ENCODE measurements around the gene DTX3L. TPM values are rescaled to one million over a fixed set of nuclear protein-coding genes. Genes with fewer than 3 reads are reported as not detected.

DTX3L gene
- 13.5 to 16.6 TPM (median 15.0 TPM) in 3 replicates for total RNA-seq
- long read RNA-seq, full-length matches to known transcripts = 10 of 11 reads
- long read RNA-seq, partial matches to known transcripts = 0 of 11 reads
- long read RNA-seq, other reads (novel, unspliced or antisense) = 1 of 11 reads

GRCh38 chr3:122564155-122564912 lies at the start of gene DTX3L, which contains the start of gene PARP9:
Gene DTX3L, plus strand, starts transcription at chr3:122564338. Its CDS starts 89 bp downstream, at chr3:122564427.
Gene PARP9, minus strand, starts transcription at chr3:122564300. Its CDS starts 4,680 bp downstream, at chr3:122559620.
- Mint-ChIP-seq H3K9me3 (ENCODE audit: low read depth) (no peaks in the 10 kb centered on the region), H3K4me1 (ENCODE audit: low read depth) (peaks cover 25% of the 10 kb centered on the region), H3K36me3 (ENCODE audit: low read depth) (peaks cover 17% of the 10 kb centered on the region), H3K27ac (ENCODE audit: unreplicated experiment) (peak within 1 kb of the TSS; percentile 77), H3K4me3 (ENCODE audit: unreplicated experiment) (peak within 1 kb of the TSS; percentile 88), H3K27me3 (ENCODE audit: low read depth) (no peaks in the 10 kb centered on the region)
- TF ChIP-seq, protein P1, sequence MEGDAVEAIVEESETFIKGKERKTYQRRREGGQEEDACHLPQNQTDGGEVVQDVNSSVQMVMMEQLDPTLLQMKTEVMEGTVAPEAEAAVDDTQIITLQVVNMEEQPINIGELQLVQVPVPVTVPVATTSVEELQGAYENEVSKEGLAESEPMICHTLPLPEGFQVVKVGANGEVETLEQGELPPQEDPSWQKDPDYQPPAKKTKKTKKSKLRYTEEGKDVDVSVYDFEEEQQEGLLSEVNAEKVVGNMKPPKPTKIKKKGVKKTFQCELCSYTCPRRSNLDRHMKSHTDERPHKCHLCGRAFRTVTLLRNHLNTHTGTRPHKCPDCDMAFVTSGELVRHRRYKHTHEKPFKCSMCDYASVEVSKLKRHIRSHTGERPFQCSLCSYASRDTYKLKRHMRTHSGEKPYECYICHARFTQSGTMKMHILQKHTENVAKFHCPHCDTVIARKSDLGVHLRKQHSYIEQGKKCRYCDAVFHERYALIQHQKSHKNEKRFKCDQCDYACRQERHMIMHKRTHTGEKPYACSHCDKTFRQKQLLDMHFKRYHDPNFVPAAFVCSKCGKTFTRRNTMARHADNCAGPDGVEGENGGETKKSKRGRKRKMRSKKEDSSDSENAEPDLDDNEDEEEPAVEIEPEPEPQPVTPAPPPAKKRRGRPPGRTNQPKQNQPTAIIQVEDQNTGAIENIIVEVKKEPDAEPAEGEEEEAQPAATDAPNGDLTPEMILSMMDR (IDR thresholded peaks at IDR 0.05) = no peak
- DNase-seq (ENCODE audit: low spot score) = peak; percentile 92

DNA sequence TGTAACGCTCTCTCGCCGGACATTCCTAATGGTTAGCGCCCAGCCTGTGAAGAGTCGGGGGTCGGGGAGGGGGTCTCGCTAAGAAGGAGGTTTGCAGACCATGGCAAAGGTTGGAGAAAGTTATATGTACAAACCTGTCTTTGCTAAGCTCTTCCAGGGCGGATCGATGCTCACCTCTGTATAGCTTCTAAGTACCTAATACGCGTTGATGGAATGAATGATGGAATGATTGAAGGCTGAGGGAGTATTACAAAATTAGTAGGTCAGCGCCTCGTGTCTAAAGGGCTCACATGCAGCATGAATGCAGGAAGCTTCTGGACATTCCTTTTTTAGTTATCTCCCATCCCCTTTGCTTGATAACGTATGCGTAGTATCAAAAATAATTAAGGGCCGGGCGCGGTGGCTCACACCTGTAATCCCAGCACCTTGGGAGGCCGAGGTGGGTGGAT lies 49.1 kb upstream of the DTX3L start:
- peaks cover 34% of the 10 kb centered on the region for H3K4me1 Mint-ChIP-seq (ENCODE audit: low read depth)
- TF ChIP-seq, protein P1 (IDR thresholded peaks at IDR 0.05) = no peak
- peaks cover 2% of the 10 kb centered on the region for H3K36me3 Mint-ChIP-seq (ENCODE audit: low read depth)
- H3K27me3 Mint-ChIP-seq (ENCODE audit: low read depth) = no peaks in the 10 kb centered on the region
- no peak for DNase-seq (ENCODE audit: low spot score)
- H3K9me3 Mint-ChIP-seq (ENCODE audit: low read depth) = no peaks in the 10 kb centered on the region
- H3K27ac Mint-ChIP-seq (ENCODE audit: unreplicated experiment) = peak overlapping the region; percentile 84
- peak overlapping the region; percentile 84 for H3K4me3 Mint-ChIP-seq (ENCODE audit: unreplicated experiment)

DNA sequence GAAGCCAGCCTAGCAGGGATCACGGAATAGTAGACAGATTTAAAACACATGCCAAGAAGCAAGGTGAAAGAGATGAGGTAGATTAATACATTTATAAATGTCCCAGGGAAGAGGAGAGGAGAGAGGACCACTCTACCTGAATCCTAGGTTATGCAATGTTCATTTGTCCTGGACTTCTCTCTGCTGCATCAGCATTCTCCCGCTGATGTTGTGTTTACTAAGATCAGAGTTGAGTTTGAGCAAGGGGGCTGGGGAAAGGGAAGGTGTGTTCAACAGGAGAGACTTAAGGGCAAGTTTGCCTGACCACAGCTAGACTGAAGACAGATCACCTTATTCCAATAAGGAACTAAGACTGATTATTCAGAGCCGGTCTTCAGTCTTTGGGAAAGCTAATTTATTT lies 48.3 kb upstream of the DTX3L start:
- TF ChIP-seq, protein P1 (IDR thresholded peaks at IDR 0.05) = no peak
- Mint-ChIP-seq H3K9me3 (ENCODE audit: low read depth) (no peaks in the 10 kb centered on the region), H3K4me3 (ENCODE audit: unreplicated experiment) (no peak overlapping the region), H3K4me1 (ENCODE audit: low read depth) (peaks cover 32% of the 10 kb centered on the region), H3K36me3 (ENCODE audit: low read depth) (peaks cover 2% of the 10 kb centered on the region), H3K27ac (ENCODE audit: unreplicated experiment) (no peak overlapping the region), H3K27me3 (ENCODE audit: low read depth) (no peaks in the 10 kb centered on the region)
- no peak for DNase-seq (ENCODE audit: low spot score)

- Mint-ChIP-seq H3K4me1 (ENCODE audit: low read depth) (peaks cover 22% of the 10 kb centered on the region), H3K36me3 (ENCODE audit: low read depth) (peaks cover 2% of the 10 kb centered on the region), H3K4me3 (ENCODE audit: unreplicated experiment) (no peak overlapping the region), H3K27ac (ENCODE audit: unreplicated experiment) (no peak overlapping the region), H3K9me3 (ENCODE audit: low read depth) (no peaks in the 10 kb centered on the region), H3K27me3 (ENCODE audit: low read depth) (no peaks in the 10 kb centered on the region)
- no peak for DNase-seq (ENCODE audit: low spot score)
- TF ChIP-seq, protein P1 (IDR thresholded peaks at IDR 0.05) = no peak
These were observed 47.2 kb upstream of the DTX3L start for GRCh38 chr3:122516846-122517360.

GRCh38 chr3:122519693-122520092 lies 44.4 kb upstream of the DTX3L start:
- no peak overlapping the region for H3K27ac Mint-ChIP-seq (ENCODE audit: unreplicated experiment)
- no peaks in the 10 kb centered on the region for H3K9me3 Mint-ChIP-seq (ENCODE audit: low read depth)
- H3K36me3 Mint-ChIP-seq (ENCODE audit: low read depth) = no peaks in the 10 kb centered on the region
- TF ChIP-seq, protein P1 (IDR thresholded peaks at IDR 0.05) = no peak
- DNase-seq (ENCODE audit: low spot score) = no peak
- peaks cover 4% of the 10 kb centered on the region for H3K4me1 Mint-ChIP-seq (ENCODE audit: low read depth)
- no peak overlapping the region for H3K4me3 Mint-ChIP-seq (ENCODE audit: unreplicated experiment)
- H3K27me3 Mint-ChIP-seq (ENCODE audit: low read depth) = no peaks in the 10 kb centered on the region

Measured in chondrocyte (in vitro differentiated cells).